Left lung (tissue), 10 donors: ENCODE results near the gene TMEM255A. TPM values are rescaled to one million over a fixed set of nuclear protein-coding genes. Genes with fewer than 3 reads are reported as not detected.

ENCODE experiments used
- ATAC-seq: fragments of 200-7000 bp; cut with Tn5 transposase; one replicate; pipeline ENCODE4 v1.9.1; 2020; ENCODE audit warnings: moderate library complexity
- DNase-seq, 4 donors: peaks; one replicate each; pipeline ENCODE4 v3.0.0-alpha.2; 2013 to 2020
- H3K27ac ChIP-seq, 2 donors: fragments of 200-600 bp; sonication (generic) in 1 of 2; one replicate each; pipeline versions ENCODE4 v1.5.0 to v1.8.0; 2020 to 2021
- H3K27me3 ChIP-seq, 2 donors: fragments of 200-600 bp; sonication (generic) in 1 of 2; one replicate each; pipeline versions ENCODE4 v1.5.0 to v1.8.0; 2020 to 2021
- H3K36me3 ChIP-seq, 2 donors: fragments of 200-600 bp; sonication (generic) in 1 of 2; one replicate each; pipeline versions ENCODE4 v1.5.0 to v1.8.0; 2020 to 2021
- H3K4me1 ChIP-seq, 2 donors: fragments of 200-600 bp; one replicate each; pipeline ENCODE4 v1.8.0; 2021
- H3K4me3 ChIP-seq, 2 donors: fragments of 200-600 bp; sonication (generic) in 1 of 2; one replicate each; pipeline versions ENCODE4 v1.5.0 to v1.8.0; 2020 to 2021; ENCODE audit warnings: mild to moderate bottlenecking in 1 of 2
- H3K9me3 ChIP-seq, 2 donors: fragments of 200-600 bp; sonication (generic) in 1 of 2; one replicate each; pipeline versions ENCODE4 v1.5.0 to v1.8.0; 2020 to 2021
- intact Hi-C, 2 donors: fragments of 100-400 bp; cut with DNase I; formaldehyde crosslinking; loops; one replicate each; pipeline versions ENCODE4 v1.11.2 to v1.14.2; 2022
- polyA plus RNA-seq, 6 donors: library from polyadenylated mRNA; unstranded; fragments of 120-200 nt; gene quantifications; one replicate each; pipeline ENCODE4 v1.2.1, GENCODE V29; 2013; ENCODE audit not compliant: insufficient read length in 6 of 6
- total RNA-seq, 2 donors: library from RNA; stranded (reverse); fragmentation: NEBNext Ultra II Directional; extraction: Animal tissue kit (Norgen Biotek cat#: 25700); gene quantifications; one replicate each; pipeline ENCODE4 v1.2.1, GENCODE V29; 2021
- TF ChIP-seq, protein P1 (sequence below), 2 donors: fragments of 200-600 bp; sonication (generic) in 1 of 2; IDR thresholded peaks; one replicate each; pipeline versions ENCODE4 v1.5.0 to v1.8.0; 2021; ENCODE audit warnings: antibody characterized with exemption in 2 of 2
- donor health status: DM: no; HTN: yes; CAD: no.
- donor health status: DM: no; HTN: no; CAD: no.

TMEM255A gene
- total and polyA plus RNA-seq, 8 donors: 0.58 to 1.9 (median 1.4) TPM

GRCh38 chrX:120315776-120316175, 4.5 kb upstream of the TMEM255A start:
- ATAC-seq (no peak), DNase-seq (no peak)
- Histone ChIP-seq H3K4me1 (peaks cover 0 to 4% of the 10 kb centered on the region in 2 donors), H3K36me3 (no peaks in the 10 kb centered on the region), H3K27ac (no peak overlapping the region), H3K4me3 (no peak overlapping the region), H3K9me3 (no peaks in the 10 kb centered on the region), H3K27me3 (peaks cover 0 to 11% of the 10 kb centered on the region in 2 donors)
- intact Hi-C loops: no loop called here
- TF ChIP-seq, protein P1, sequence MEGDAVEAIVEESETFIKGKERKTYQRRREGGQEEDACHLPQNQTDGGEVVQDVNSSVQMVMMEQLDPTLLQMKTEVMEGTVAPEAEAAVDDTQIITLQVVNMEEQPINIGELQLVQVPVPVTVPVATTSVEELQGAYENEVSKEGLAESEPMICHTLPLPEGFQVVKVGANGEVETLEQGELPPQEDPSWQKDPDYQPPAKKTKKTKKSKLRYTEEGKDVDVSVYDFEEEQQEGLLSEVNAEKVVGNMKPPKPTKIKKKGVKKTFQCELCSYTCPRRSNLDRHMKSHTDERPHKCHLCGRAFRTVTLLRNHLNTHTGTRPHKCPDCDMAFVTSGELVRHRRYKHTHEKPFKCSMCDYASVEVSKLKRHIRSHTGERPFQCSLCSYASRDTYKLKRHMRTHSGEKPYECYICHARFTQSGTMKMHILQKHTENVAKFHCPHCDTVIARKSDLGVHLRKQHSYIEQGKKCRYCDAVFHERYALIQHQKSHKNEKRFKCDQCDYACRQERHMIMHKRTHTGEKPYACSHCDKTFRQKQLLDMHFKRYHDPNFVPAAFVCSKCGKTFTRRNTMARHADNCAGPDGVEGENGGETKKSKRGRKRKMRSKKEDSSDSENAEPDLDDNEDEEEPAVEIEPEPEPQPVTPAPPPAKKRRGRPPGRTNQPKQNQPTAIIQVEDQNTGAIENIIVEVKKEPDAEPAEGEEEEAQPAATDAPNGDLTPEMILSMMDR (IDR thresholded peaks at IDR 0.05): no peak

DNA sequence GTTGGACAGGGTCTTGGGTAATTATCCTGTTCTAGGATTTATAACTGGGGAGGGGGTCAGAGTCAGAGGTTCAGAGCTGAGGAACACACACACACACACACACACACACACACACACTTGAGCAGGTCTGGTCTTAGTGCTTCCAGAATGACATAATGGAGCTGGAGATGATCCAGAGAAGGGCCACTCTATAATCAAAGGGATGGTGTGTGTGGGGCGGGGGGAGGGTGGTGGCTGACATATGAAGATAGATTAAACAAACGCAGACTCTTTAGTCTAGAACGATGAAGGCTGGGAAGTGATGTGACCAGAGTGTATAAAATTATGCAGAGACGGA, 434 bp upstream of the TMEM255A start:
- peaks cover 0 to 11% of the 10 kb centered on the region in 2 donors for H3K4me1 ChIP-seq
- TF ChIP-seq, protein P1 (IDR thresholded peaks at IDR 0.05): no peak
- H3K9me3 ChIP-seq: no peaks in the 10 kb centered on the region
- DNase-seq (no peak), ATAC-seq (no peak)
- H3K36me3 ChIP-seq: no peaks in the 10 kb centered on the region
- H3K27ac ChIP-seq: no peak overlapping the region
- H3K4me3 ChIP-seq: no peak overlapping the region
- H3K27me3 ChIP-seq: peaks cover 25 to 47% of the 10 kb centered on the region in 2 donors
- intact Hi-C loops: no loop called here

GRCh38 chrX:120309873-120310705, 1.2 kb downstream of the TMEM255A start:
- peak overlapping the region in 1 of 2 donors; percentile 28 for H3K4me3 ChIP-seq
- no peak overlapping the region for H3K27ac ChIP-seq
- H3K27me3 ChIP-seq: peaks cover 26 to 47% of the 10 kb centered on the region in 2 donors
- H3K4me1 ChIP-seq: peaks cover 0 to 11% of the 10 kb centered on the region in 2 donors
- H3K9me3 ChIP-seq: no peaks in the 10 kb centered on the region
- no peak for DNase-seq
- H3K36me3 ChIP-seq: no peaks in the 10 kb centered on the region
- TF ChIP-seq, protein P1 (IDR thresholded peaks at IDR 0.05): no peak
- intact Hi-C loops: no loop called here
- peak; percentile 15 for ATAC-seq

GRCh38 chrX:120308959-120309872, 2.0 kb downstream of the TMEM255A start:
- no peak overlapping the region for H3K27ac ChIP-seq
- peak; percentile 92 for ATAC-seq
- no peaks in the 10 kb centered on the region for H3K9me3 ChIP-seq
- no peaks in the 10 kb centered on the region for H3K36me3 ChIP-seq
- peaks cover 26 to 47% of the 10 kb centered on the region in 2 donors for H3K27me3 ChIP-seq
- intact Hi-C loops: no loop called here
- H3K4me1 ChIP-seq: peaks cover 0 to 11% of the 10 kb centered on the region in 2 donors
- DNase-seq: peak; percentile 23 to 82 (median 66)
- TF ChIP-seq, protein P1 (IDR thresholded peaks at IDR 0.05): peak; percentile 21 to 37
- peak overlapping the region in 1 of 2 donors; percentile 28 for H3K4me3 ChIP-seq

- Histone ChIP-seq H3K4me3 (no peak overlapping the region), H3K36me3 (no peaks in the 10 kb centered on the region), H3K27me3 (peaks cover 26 to 47% of the 10 kb centered on the region in 2 donors), H3K9me3 (no peaks in the 10 kb centered on the region), H3K27ac (no peak overlapping the region), H3K4me1 (peaks cover 0 to 11% of the 10 kb centered on the region in 2 donors)
- ATAC-seq: no peak
- TF ChIP-seq, protein P1 (IDR thresholded peaks at IDR 0.05): no peak
- intact Hi-C loops: no loop called here
- DNase-seq: no peak
Measured at GRCh38 chrX:120308558-120308957, 2.7 kb downstream of the TMEM255A start.
